ENCODE data around the gene GAPVD1.
"Not testable (repeated sequence)": the region's sequence is repeated elsewhere in the genome, so short reads cannot be mapped to it uniquely, and the experiment has no call there.

The GAPVD1 gene

GRCh38 chr9:125293134-125293533 is 31.5 kb downstream of the GAPVD1 start:
- no peak for DNase-seq (ENCODE audit: low read depth)

GRCh38 chr9:125295657-125296056 is 34.0 kb downstream of the GAPVD1 start:
- H3K4me3 ChIP-seq (ENCODE audit: low read depth, low read length), result no peak overlapping the region
- DNase-seq (ENCODE audit: low read depth), result no peak

More at GRCh38 chr9:125293134-125293533, 31.5 kb downstream of the GAPVD1 start:
- no peak overlapping the region for H3K4me3 ChIP-seq (ENCODE audit: low read depth, low read length)

DNA sequence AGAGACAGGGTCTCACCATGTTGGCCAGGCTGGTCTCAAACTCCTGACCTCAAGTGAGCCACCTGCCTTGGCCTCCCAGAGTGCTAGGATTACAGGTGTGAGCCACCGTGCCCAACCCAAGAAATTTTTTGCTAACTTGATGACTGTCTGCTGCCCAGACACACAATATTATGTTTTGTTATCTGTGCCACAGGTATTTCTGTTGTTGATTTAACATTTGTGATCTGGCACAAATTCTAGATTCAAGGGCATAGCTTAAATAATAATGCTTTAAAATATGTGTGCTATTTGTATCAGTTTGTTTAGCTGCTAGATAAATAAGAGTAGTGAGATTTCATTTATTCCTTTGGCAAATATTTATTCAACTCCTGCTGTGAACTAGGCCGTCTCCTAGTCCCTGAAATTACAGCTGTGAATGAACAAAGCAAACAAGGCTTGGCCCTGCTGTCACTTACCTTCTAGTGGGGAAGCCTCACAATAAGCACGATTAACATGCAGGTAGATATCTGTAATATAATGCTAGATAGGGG is 35.3 kb downstream of the GAPVD1 start:
- DNase-seq (ENCODE audit: low read depth), result no peak
- no peak overlapping the region for H3K4me3 ChIP-seq (ENCODE audit: low read depth, low read length)

DNA sequence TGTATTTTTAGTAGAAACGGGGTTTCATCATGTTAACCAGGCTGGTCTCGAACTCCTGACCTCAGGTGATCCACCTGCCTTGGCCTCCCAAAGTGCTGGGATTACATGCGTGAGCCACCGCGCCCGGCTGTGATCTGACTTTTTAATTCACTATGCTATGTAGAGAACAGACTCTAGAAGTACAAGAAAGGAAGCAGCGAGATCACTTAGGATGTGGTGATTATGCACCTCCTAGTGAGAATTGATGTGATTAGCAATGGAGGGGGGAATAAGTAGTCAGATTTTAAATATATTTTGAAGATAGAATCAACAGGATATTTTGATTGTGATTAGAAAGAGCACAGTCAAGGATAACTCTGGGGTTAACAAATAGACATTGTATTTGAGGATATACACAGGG is 36.3 kb downstream of the GAPVD1 start:
- no peak overlapping the region for H3K4me3 ChIP-seq (ENCODE audit: low read depth, low read length)
- no peak for DNase-seq (ENCODE audit: low read depth)

DNA sequence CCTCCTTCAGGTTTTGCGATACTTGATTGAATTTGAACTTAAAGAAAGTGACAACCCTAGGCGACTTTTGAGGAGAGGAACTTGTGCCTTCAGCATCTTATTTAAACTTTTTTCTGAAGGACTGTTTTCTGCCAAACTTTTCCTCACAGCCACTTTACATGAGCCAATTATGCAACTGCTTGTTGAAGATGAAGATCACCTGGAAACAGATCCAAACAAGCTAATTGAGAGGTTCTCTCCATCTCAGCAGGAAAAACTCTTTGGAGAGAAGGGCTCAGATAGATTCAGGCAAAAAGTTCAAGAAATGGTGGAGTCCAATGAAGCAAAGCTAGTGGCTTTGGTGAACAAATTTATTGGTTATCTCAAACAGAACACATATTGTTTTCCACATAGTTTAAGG is 40.6 kb downstream of the GAPVD1 start:
- H3K4me3 ChIP-seq (ENCODE audit: low read depth, low read length), result no peak overlapping the region
- DNase-seq (ENCODE audit: low read depth), result no peak

GRCh38 chr9:125304273-125304672 is 42.6 kb downstream of the GAPVD1 start:
- no peak overlapping the region for H3K4me3 ChIP-seq (ENCODE audit: low read depth, low read length)
- no peak for DNase-seq (ENCODE audit: low read depth)

- H3K4me3 ChIP-seq (ENCODE audit: low read depth, low read length), result no peak overlapping the region
- DNase-seq (ENCODE audit: low read depth), result no peak
These were observed 50.8 kb downstream of the GAPVD1 start for GRCh38 chr9:125312411-125312810.

- DNase-seq (ENCODE audit: low read depth); H3K4me3 ChIP-seq (ENCODE audit: low read depth, low read length): not testable (repeated sequence)
These were observed 54.7 kb downstream of the GAPVD1 start for GRCh38 chr9:125316359-125316758.

DNA sequence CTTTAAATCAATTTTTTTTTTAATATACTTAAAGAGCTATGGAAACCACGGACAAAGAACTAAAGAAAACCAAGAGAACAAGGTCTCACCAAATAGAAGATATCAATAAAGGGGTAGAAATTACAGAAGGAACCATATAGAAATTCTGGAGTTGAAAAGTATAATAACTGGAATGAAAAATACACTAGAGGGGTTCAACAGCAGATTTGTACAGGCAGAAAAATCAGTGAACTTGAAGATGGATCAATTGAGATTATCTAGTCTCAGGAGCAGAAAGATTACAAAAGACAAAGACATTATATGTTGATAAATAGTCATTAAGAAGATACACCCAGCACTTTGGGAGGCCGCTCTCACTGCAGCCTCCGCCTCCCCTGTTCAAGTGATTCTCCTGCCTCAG is 56.1 kb downstream of the GAPVD1 start:
- DNase-seq (ENCODE audit: low read depth), result no peak
- H3K4me3 ChIP-seq (ENCODE audit: low read depth, low read length), result no peak overlapping the region

DNA sequence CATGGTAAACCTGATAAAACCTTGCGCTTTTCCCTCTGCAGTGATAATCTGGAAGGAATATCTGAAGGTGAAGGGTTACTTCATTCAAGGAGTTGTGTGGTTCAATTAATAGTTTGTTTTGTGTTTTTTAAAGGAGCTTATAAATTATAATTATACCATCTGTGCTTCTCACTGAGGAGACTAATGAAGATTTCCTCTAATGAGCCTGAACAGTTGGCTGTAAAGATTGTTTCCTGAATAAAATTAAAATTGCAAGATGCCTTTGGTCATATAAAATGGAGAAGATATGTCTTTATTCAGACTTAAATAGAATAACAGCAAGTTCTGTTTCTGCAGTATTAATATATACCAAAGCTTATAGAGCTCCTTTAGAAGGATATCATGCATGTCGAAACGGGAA is 59.9 kb downstream of the GAPVD1 start:
- H3K4me3 ChIP-seq (ENCODE audit: low read depth, low read length), result no peak overlapping the region
- DNase-seq (ENCODE audit: low read depth), result no peak

GRCh38 chr9:125323615-125324014 is 62.0 kb downstream of the GAPVD1 start:
- no peak overlapping the region for H3K4me3 ChIP-seq (ENCODE audit: low read depth, low read length)
- no peak for DNase-seq (ENCODE audit: low read depth)

DNA sequence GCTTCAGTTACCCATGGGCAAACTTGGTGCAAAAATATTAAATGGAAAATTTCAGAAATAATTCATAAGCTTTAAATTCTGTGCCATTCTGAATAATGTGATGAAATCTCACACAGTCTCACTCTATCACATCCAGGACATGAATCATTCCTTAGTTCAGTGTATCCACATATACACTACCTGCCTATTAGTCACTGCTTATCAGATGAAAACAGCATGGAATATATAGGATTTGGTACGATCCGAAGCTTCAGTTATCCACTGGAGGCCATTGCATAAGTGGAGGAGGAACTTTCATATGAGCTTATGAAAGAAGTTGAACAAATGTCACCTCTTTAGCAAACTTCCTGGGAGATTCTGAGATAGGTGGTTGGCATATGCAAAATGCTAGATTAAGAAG is 64.2 kb downstream of the GAPVD1 start:
- no peak for DNase-seq (ENCODE audit: low read depth)
- H3K4me3 ChIP-seq (ENCODE audit: low read depth, low read length), result no peak overlapping the region

DNA sequence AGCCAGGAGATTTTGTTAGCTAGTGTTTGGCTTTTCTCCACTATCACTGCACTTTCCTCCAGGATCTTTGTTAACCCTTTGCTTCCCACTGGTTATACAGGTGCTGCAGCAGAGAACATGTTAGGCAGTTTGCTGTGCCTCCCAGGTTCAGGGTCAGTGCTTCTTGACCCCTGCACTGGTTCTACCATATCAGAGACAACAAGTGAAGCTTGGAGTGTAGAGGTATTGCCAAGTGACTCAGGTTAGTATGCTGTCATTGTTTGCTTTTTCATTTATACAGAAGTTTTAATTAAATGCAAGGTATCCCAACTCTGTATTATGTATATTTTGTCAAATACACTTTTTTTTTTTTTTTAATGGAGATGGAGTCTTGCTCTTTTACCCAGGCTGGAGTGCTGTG is 68.4 kb downstream of the GAPVD1 start:
- DNase-seq (ENCODE audit: low read depth), result no peak
- H3K4me3 ChIP-seq (ENCODE audit: low read depth, low read length), result no peak overlapping the region

- no peak for DNase-seq (ENCODE audit: low read depth)
- no peak overlapping the region for H3K4me3 ChIP-seq (ENCODE audit: low read depth, low read length)
These were observed 69.0 kb downstream of the GAPVD1 start for GRCh38 chr9:125330587-125330986.

DNA sequence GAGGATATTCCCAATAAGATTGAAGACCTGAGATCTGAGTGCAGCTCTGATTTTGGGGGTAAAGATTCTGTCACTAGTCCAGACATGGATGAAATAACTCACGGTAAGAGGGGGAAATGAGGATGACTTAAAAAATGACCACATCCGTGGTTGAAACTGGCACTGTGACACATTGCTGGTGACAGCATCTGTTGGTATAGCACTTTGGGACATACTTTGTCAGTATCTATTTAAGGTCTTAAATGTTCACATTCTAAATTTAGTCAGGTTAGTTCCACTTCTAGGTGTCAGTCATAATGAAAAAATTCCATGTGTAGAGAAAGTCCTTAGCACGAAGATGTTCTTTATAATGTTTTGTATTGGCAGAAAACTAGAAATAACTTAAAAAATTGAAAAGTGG is 70.9 kb downstream of the GAPVD1 start:
- H3K4me3 ChIP-seq (ENCODE audit: low read depth, low read length), result no peak overlapping the region
- DNase-seq (ENCODE audit: low read depth), result no peak

GRCh38 chr9:125337236-125337635 is 75.6 kb downstream of the GAPVD1 start:
- no peak overlapping the region for H3K4me3 ChIP-seq (ENCODE audit: low read depth, low read length)
- no peak for DNase-seq (ENCODE audit: low read depth)

GRCh38 chr9:125338929-125339328 is 77.3 kb downstream of the GAPVD1 start:
- no peak overlapping the region for H3K4me3 ChIP-seq (ENCODE audit: low read depth, low read length)

GRCh38 chr9:125341566-125341965 is 79.9 kb downstream of the GAPVD1 start:
- no peak for DNase-seq (ENCODE audit: low read depth)

More at GRCh38 chr9:125338929-125339328, 77.3 kb downstream of the GAPVD1 start:
- DNase-seq (ENCODE audit: low read depth), result no peak

GRCh38 chr9:125343518-125344275 is 82.1 kb downstream of the GAPVD1 start:
- peak; percentile 13 for DNase-seq (ENCODE audit: low read depth)
- no peak overlapping the region for H3K4me3 ChIP-seq (ENCODE audit: low read depth, low read length)

More at GRCh38 chr9:125341566-125341965, 79.9 kb downstream of the GAPVD1 start:
- H3K4me3 ChIP-seq (ENCODE audit: low read depth, low read length), result no peak overlapping the region

DNA sequence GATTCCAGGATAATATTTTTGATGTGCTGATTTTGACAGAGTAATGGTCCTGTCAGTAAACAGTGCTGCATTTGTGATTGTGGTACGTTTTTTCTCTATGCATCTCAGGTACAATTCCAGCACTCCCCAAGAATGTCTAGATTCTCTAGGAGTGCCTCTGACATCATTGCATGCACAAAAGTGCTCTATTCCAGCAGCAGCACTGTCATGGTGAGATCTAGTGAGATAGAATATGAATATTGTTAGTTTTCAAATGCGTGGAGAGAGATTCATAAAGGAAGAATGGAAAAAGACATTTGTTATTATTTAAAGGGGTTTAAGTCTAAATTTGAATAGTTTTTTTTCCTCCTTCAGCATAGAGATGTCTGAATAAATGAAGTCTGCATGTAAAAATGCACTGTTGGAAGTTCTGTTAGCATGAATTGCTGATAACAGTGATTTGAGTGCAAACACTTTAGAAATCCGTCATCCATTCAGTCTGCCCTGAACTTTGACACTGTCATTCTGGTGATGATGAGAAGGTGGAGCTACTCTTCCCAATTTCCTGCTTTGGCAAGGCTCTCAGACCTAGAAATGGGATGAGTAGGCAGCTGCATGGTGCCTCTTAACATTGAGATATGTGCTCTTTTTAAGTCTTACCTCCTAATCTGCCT is 84.6 kb downstream of the GAPVD1 start:
- no peak overlapping the region for H3K4me3 ChIP-seq (ENCODE audit: low read depth, low read length)
- DNase-seq (ENCODE audit: low read depth), result no peak

- H3K4me3 ChIP-seq (ENCODE audit: low read depth, low read length), result no peak overlapping the region
These were observed 94.0 kb downstream of the GAPVD1 start for GRCh38 chr9:125355601-125356000.

More at GRCh38 chr9:125355601-125356000, 94.0 kb downstream of the GAPVD1 start:
- DNase-seq (ENCODE audit: low read depth), result no peak

Measured in skeletal muscle cell (primary cell).